ENCODE measurements around the gene CBLN2. TPM values are rescaled to one million over a fixed set of nuclear protein-coding genes. Genes with fewer than 3 reads are reported as not detected.

Gene CBLN2
- polyA plus RNA-seq, 2 of the 4 experiments (the other 2 are of a cell fraction), result 0.27 to 0.32 TPM

- H3K9me3 ChIP-seq, result no peaks in the 10 kb centered on the region
- WGBS (ENCODE audit: missing lambda C conversion rate), result 46% methylated on average over 5 of the region's 5 CpGs
- no peaks in the 10 kb centered on the region for H3K4me1 ChIP-seq
- DNase-seq (ENCODE audit: low read depth in 1 of 2, low spot score in 1 of 2) (no peak), ATAC-seq (no peak), FAIRE-seq (no peak)
- H3K27ac ChIP-seq, result no peak overlapping the region
- TF ChIP-seq HES2 (IDR thresholded peaks at IDR 0.05) (no peak), PHF8 (IDR thresholded peaks at IDR 0.05; ENCODE audit: borderline replicate concordance, low read depth) (no peak), RAD21 (conservative IDR thresholded peaks at IDR 0.05 in 1 of 2, IDR thresholded peaks at IDR 0.05 in 1 of 2) (no peak), FOSB (CRISPR knock-in tag; IDR thresholded peaks at IDR 0.05) (no peak), RCOR1 (IDR thresholded peaks at IDR 0.05; ENCODE audit: low read depth, low read length) (no peak), EHF (CRISPR knock-in tag; IDR thresholded peaks at IDR 0.05) (no peak), FOXS1 (CRISPR knock-in tag; IDR thresholded peaks at IDR 0.05) (no peak)
- CTCF ChIA-PET, result no interaction called here
- H3K4me3 ChIP-seq, result no peak overlapping the region
- POLR2A ChIA-PET, result no interaction called here
- H3K4me2 ChIP-seq, result no peak overlapping the region
Observed at GRCh38 chr18:72504866-72505265, 39.3 kb downstream of the CBLN2 start.

GRCh38 chr18:72502671-72503431 is 41.3 kb downstream of the CBLN2 start:
- no peaks in the 10 kb centered on the region for H3K9me3 ChIP-seq
- no peak overlapping the region for H3K4me2 ChIP-seq
- H3K4me1 ChIP-seq, result no peaks in the 10 kb centered on the region
- no peak for FAIRE-seq
- DNase-seq (ENCODE audit: low read depth in 1 of 2, low spot score in 1 of 2), result no peak
- WGBS (ENCODE audit: missing lambda C conversion rate), result 100% methylated on average over 4 of the region's 19 CpGs
- POLR2A ChIA-PET, result no interaction called here
- H3K27ac ChIP-seq, result no peak overlapping the region
- CTCF ChIA-PET, result interaction anchor here (0.6 kb wide), 1 partner anchor 20 kb away, joined by 3 read pairs; no protein-coding TSS in a partner anchor
- TF ChIP-seq HOXA7 (CRISPR knock-in tag; IDR thresholded peaks at IDR 0.05) (no peak), ZC3H11A (IDR thresholded peaks at IDR 0.05) (no peak), JUNB (IDR thresholded peaks at IDR 0.05) (no peak), EHMT2 (IDR thresholded peaks at IDR 0.05; ENCODE audit: low read depth) (no peak), RCOR1 (IDR thresholded peaks at IDR 0.05; ENCODE audit: low read depth, low read length) (no peak), EHF (CRISPR knock-in tag; IDR thresholded peaks at IDR 0.05) (no peak), EP300 (IDR thresholded peaks at IDR 0.05) (no peak), USF2 (IDR thresholded peaks at IDR 0.05) (no peak), SMC3 (IDR thresholded peaks at IDR 0.05) (no peak), ELK1 (IDR thresholded peaks at IDR 0.05; ENCODE audit: low read depth, low read length) (no peak), BHLHE40 (IDR thresholded peaks at IDR 0.05; ENCODE audit: low read depth, low read length) (no peak), SREBF2 (IDR thresholded peaks at IDR 0.05) (no peak), PHF8 (IDR thresholded peaks at IDR 0.05; ENCODE audit: borderline replicate concordance, low read depth) (no peak), HES2 (IDR thresholded peaks at IDR 0.05) (no peak), MAZ (IDR thresholded peaks at IDR 0.05; ENCODE audit: borderline replicate concordance, low read depth, low read length) (no peak), MAX (IDR thresholded peaks at IDR 0.05) (no peak), CHD4 (IDR thresholded peaks at IDR 0.05; ENCODE audit: borderline replicate concordance) (no peak), RAD21 (conservative IDR thresholded peaks at IDR 0.05 in 1 of 2, IDR thresholded peaks at IDR 0.05 in 1 of 2) (no peak)
- no peak overlapping the region for H3K4me3 ChIP-seq
- ATAC-seq, result no peak

GRCh38 chr18:72492497-72492896 is 51.6 kb downstream of the CBLN2 start:
- ChIA-PET CTCF (interaction anchor here (1.5 kb wide), 1 partner anchor 51 kb away, joined by 3 read pairs; the partner anchor contains the start of gene CBLN2), POLR2A (no interaction called here)
- Histone ChIP-seq H3K4me2 (no peak overlapping the region), H3K4me1 (no peaks in the 10 kb centered on the region), H3K9me3 (no peaks in the 10 kb centered on the region), H3K4me3 (no peak overlapping the region), H3K27ac (no peak overlapping the region)
- ATAC-seq, result no peak
- FAIRE-seq, result no peak
- no peak for TF ChIP-seq RFX5 (IDR thresholded peaks at IDR 0.05)
- no peak for TF ChIP-seq FOSB (CRISPR knock-in tag; IDR thresholded peaks at IDR 0.05)
- no peak for TF ChIP-seq CEBPB (IDR thresholded peaks at IDR 0.05)
- TF ChIP-seq EHF (CRISPR knock-in tag; IDR thresholded peaks at IDR 0.05), result no peak
- DNase-seq (ENCODE audit: low read depth in 1 of 2, low spot score in 1 of 2), result no peak
- WGBS (ENCODE audit: missing lambda C conversion rate), result 72% methylated on average over 3 of the region's 3 CpGs
